Activated CD8-positive, alpha-beta T cell treated with anti-CD3 and anti-CD28 coated beads for 36 hours (primary cell): ENCODE results near the gene NAB2. TPM values are rescaled to one million over a fixed set of nuclear protein-coding genes. Genes with fewer than 3 reads are reported as not detected.

Source experiments
- ATAC-seq: fragments of 200-7000 bp; cut with Tn5 transposase; one replicate; pipeline ENCODE4 v1.10.0; 2021; ENCODE audit warnings: mild to moderate bottlenecking, moderate library complexity
- CTCF ChIA-PET: fragments of 350-600 bp; sonication (Branson Sonifier 250); formaldehyde crosslinking; loops from one replicate; lab custom pipeline; 2021; ENCODE audit warnings: antibody characterized with exemption; lab: Charles Lee
- POLR2A ChIA-PET: fragments of 350-600 bp; sonication (Branson Sonifier 250); formaldehyde crosslinking; loops from one replicate; lab custom pipeline; 2021; ENCODE audit warnings: antibody characterized with exemption; lab: Charles Lee
- DNase-seq: peaks from one replicate; pipeline ENCODE4 v3.0.0-alpha.2; 2020
- H3K27ac Mint-ChIP-seq: one replicate; pipeline ENCODE4 v1.8.0; 2021; ENCODE audit warnings: mild to moderate bottlenecking, mixed read lengths
- H3K27me3 Mint-ChIP-seq: one replicate; pipeline ENCODE4 v1.8.0; 2021; ENCODE audit warnings: mixed read lengths
- H3K36me3 Mint-ChIP-seq: one replicate; pipeline ENCODE4 v1.8.0; 2021; ENCODE audit warnings: low read depth, mixed read lengths
- H3K4me1 Mint-ChIP-seq: one replicate; pipeline ENCODE4 v1.8.0; 2021; ENCODE audit warnings: low read depth, mixed read lengths
- H3K4me3 Mint-ChIP-seq: one replicate; pipeline ENCODE4 v1.8.0; 2021; ENCODE audit warnings: mild to moderate bottlenecking, moderate library complexity, mixed read lengths
- H3K9me3 Mint-ChIP-seq: one replicate; pipeline ENCODE4 v1.8.0; 2021; ENCODE audit warnings: mixed read lengths
- CTCF ChIP-seq: fragments of 200-600 bp; IDR thresholded peaks from one replicate; pipeline ENCODE4 v1.8.0; 2022; ENCODE audit warnings: antibody characterized with exemption, mild to moderate bottlenecking
- intact Hi-C: fragments of 100-400 bp; cut with micrococcal nuclease; formaldehyde crosslinking; loops from one replicate; pipeline ENCODE4 v1.10.0; 2022
- total RNA-seq, 2 experiments: library from RNA; stranded (reverse); gene quantifications; one replicate each; pipeline ENCODE4 v1.2.3, GENCODE V29; 2021

The NAB2 gene
- total RNA-seq, result 10 to 100 TPM; 69.3 to 70.8 TPM

- no peaks in the 10 kb centered on the region for H3K9me3 Mint-ChIP-seq
- H3K27ac Mint-ChIP-seq, result peak within 1 kb of the TSS; percentile 97
- peak; percentile 45 for ATAC-seq
Measured at GRCh38 chr12:57088354-57089270, at the start of gene NAB2. NAB2 (plus strand) TSS chr12:57089114; CDS start chr12:57089272, 158 bp downstream.

GRCh38 chr12:57040211-57040610 is 48.7 kb upstream of the NAB2 start:
- Mint-ChIP-seq H3K9me3 (no peaks in the 10 kb centered on the region), H3K4me3 (no peak overlapping the region), H3K27me3 (peaks cover 2% of the 10 kb centered on the region), H3K36me3 (no peaks in the 10 kb centered on the region), H3K27ac (no peak overlapping the region), H3K4me1 (peaks cover under 1% of the 10 kb centered on the region)
- no peak for ATAC-seq
- DNase-seq, result no peak
- TF ChIP-seq CTCF, result no peak
- ChIA-PET POLR2A (interaction anchor here (1.4 to 4.8 kb wide), 2 partner anchors 9 to 13 kb away, joined by 3 to 21 read pairs; partner anchors contain the start of gene MYO1A), CTCF (interaction anchor here (1.0 to 2.9 kb wide), 8 partner anchors 9 to 136 kb away, joined by 3 to 9 read pairs (median 4); no protein-coding TSS in a partner anchor)
- intact Hi-C loops, result no loop called here

More at GRCh38 chr12:57088354-57089270, at the start of gene NAB2:
- Mint-ChIP-seq H3K4me1 (peaks cover 53% of the 10 kb centered on the region), H3K27me3 (no peaks in the 10 kb centered on the region), H3K36me3 (peaks cover 44% of the 10 kb centered on the region), H3K4me3 (peak within 1 kb of the TSS; percentile 90)
- TF ChIP-seq CTCF, result no peak
- intact Hi-C loops, result loop anchor here (1.0 to 2.0 kb wide), 2 partner anchors 9 to 22 kb away; partner anchors contain the start of gene STAT6
- POLR2A ChIA-PET, result interaction anchor here (0.7 to 18.7 kb wide), 10 partner anchors 8 to 76 kb away, joined by 3 to 417 read pairs (median 4); partner anchors contain the start of genes NEMP1 and STAT6
- DNase-seq, result peak; percentile 93
- CTCF ChIA-PET, result interaction anchor here (1.2 to 12.4 kb wide), 5 partner anchors 10 to 126 kb away, joined by 3 to 193 read pairs (median 5); partner anchors contain the start of genes NEMP1 and STAT6

GRCh38 chr12:57040750-57041149 is 48.2 kb upstream of the NAB2 start:
- no peaks in the 10 kb centered on the region for H3K36me3 Mint-ChIP-seq
- no peak overlapping the region for H3K4me3 Mint-ChIP-seq
- intact Hi-C loops, result no loop called here
- H3K9me3 Mint-ChIP-seq, result no peaks in the 10 kb centered on the region
- H3K4me1 Mint-ChIP-seq, result peaks cover 3% of the 10 kb centered on the region
- TF ChIP-seq CTCF, result no peak
- no peak for DNase-seq
- POLR2A ChIA-PET, result interaction anchor here (1.4 kb wide), 1 partner anchor 13 kb away, joined by 3 read pairs; no protein-coding TSS in a partner anchor
- H3K27me3 Mint-ChIP-seq, result peaks cover 2% of the 10 kb centered on the region
- CTCF ChIA-PET, result interaction anchor here (1.0 to 2.9 kb wide), 10 partner anchors 9 to 135 kb away, joined by 3 to 9 read pairs (median 4); no protein-coding TSS in a partner anchor
- ATAC-seq, result no peak
- H3K27ac Mint-ChIP-seq, result no peak overlapping the region

GRCh38 chr12:57042695-57043094 is 46.2 kb upstream of the NAB2 start:
- TF ChIP-seq CTCF, result no peak
- Mint-ChIP-seq H3K4me1 (peaks cover 20% of the 10 kb centered on the region), H3K27ac (no peak overlapping the region), H3K27me3 (peaks cover 2% of the 10 kb centered on the region), H3K9me3 (no peaks in the 10 kb centered on the region), H3K4me3 (no peak overlapping the region), H3K36me3 (no peaks in the 10 kb centered on the region)
- intact Hi-C loops, result no loop called here
- ChIA-PET POLR2A (interaction anchor here (1.5 kb wide), 1 partner anchor 24 kb away, joined by 5 read pairs; no protein-coding TSS in a partner anchor), CTCF (interaction anchor here (1.1 kb wide), 1 partner anchor 41 kb away, joined by 3 read pairs; no protein-coding TSS in a partner anchor)
- ATAC-seq (no peak), DNase-seq (no peak)
